ENCODE measurements around the gene FAM107B.

GRCh38 chr10:14555807-14556206 is 218.9 kb downstream of the FAM107B start:
- TF ChIP-seq EZH2 (IDR thresholded peaks at IDR 0.05; ENCODE audit: borderline replicate concordance, low read depth, low read length, severe bottlenecking) (no peak), CTCF (IDR thresholded peaks at IDR 0.05; ENCODE audit: extremely low read depth in 1 of 2, insufficient read depth in 1 of 2, low read depth in 1 of 2, low read length in 2 of 2) (no peak)

All from endothelial cell of umbilical vein (primary cell).